Peyer's patch (tissue), 4 donors: ENCODE data around the gene ZNF302.

ENCODE experiments used
- CTCF ChIP-seq, 6 experiments: fragments of 450-650 bp in 4 of 6; fragments of 200-600 bp in 2 of 6; sonication (generic) in 1 of 6; IDR thresholded peaks; one replicate each; pipeline ENCODE4 v1.5.1; 2017 to 2019; ENCODE audit warnings: antibody characterized with exemption in 6 of 6, mild to moderate bottlenecking in 3 of 6, moderate library complexity in 1 of 6
- POLR2A ChIP-seq, 2 donors: fragments of 450-650 bp; IDR thresholded peaks; one replicate each; pipeline ENCODE4 v1.5.1; 2017; ENCODE audit warnings: antibody characterized with exemption in 2 of 2, mild to moderate bottlenecking in 2 of 2, moderate library complexity in 2 of 2

GRCh38 chr19:34671972-34672371 is 5.5 kb upstream of the ZNF302 start:
- TF ChIP-seq CTCF (IDR thresholded peaks at IDR 0.05) (no peak), POLR2A (IDR thresholded peaks at IDR 0.05) (no peak)
